ENCODE results near the gene ARID4B.
"Not testable (repeated sequence)": the region's sequence is repeated elsewhere in the genome, so short reads cannot be mapped to it uniquely, and the experiment has no call there.

The ARID4B gene

DNA sequence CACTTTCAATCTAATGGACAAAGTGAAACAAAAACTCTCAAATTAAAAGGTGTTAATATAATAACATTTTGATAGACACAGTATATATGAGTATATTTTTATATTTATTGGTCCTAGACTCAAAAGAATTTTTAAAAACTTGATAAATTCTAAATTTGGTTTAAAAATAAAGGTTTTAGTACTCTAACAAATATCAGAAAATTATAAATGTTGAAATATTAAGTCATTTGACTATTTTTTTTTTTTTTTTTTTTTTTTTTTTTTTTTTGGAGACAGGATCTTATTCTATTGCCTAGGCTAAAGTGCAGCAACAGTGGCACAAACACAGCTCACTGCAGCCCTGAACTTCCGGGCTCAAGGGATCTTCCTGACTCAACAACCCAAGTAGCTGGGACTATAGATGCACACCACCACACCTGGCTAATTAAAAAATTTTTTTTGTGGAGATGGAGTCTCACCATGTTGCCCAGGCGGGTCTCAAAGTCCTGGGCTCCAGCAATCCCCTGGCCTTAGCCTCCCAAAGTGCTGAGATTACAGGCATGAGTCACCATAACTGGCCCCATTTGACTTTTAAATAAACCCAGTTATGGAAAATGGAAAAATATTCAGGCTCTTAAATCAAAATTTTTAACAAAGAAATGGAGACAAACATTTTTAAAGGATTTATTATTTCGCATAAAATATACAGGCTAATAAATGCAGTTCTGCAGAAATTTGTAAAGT, 106.2 kb downstream of the ARID4B start:
- DNase-seq, result no peak

GRCh38 chr1:235215453-235215852, 112.5 kb downstream of the ARID4B start:
- DNase-seq, result no peak

DNA sequence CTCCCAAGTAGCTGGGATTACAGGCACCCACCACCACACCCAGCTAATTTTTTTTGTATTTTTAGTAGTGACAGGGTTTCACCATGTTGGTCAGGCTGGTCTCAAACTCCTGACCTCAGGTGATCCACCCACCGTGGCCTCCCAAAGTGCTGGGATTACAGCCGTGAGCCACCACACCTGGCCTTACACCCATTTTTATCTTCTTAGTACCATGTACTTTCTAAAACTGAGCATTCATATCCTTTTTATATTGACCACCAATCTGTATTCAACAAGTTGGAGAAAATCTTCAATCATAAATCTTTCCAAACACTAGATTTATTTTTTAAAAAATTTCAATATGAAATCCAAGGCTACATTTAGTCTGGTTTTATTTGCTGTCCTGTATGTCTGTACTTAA, 113.0 kb downstream of the ARID4B start:
- not testable (repeated sequence) for DNase-seq

DNA sequence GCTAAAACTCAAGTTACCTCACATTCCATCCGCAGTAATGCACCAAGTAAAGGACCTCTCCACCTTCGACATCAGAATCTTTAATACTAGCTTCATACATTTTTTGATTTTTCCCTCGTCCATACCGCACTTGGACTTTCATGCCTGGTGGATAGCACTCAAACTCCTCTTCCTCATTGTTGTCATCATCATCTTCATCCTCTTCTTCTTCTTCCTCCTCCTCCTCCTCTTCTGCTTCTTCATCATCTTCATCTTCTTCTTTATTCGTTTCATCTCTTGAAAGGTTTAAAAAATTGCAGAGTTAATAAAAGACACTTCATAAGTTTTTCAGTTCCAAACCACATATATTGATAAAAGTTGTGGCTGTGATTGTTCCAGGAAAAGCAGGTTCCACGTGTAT, 114.2 kb downstream of the ARID4B start:
- no peak for DNase-seq

GRCh38 chr1:235211517-235211916, 116.5 kb downstream of the ARID4B start:
- DNase-seq, result no peak

GRCh38 chr1:235207209-235207565, 120.8 kb downstream of the ARID4B start:
- DNase-seq, result no peak

DNA sequence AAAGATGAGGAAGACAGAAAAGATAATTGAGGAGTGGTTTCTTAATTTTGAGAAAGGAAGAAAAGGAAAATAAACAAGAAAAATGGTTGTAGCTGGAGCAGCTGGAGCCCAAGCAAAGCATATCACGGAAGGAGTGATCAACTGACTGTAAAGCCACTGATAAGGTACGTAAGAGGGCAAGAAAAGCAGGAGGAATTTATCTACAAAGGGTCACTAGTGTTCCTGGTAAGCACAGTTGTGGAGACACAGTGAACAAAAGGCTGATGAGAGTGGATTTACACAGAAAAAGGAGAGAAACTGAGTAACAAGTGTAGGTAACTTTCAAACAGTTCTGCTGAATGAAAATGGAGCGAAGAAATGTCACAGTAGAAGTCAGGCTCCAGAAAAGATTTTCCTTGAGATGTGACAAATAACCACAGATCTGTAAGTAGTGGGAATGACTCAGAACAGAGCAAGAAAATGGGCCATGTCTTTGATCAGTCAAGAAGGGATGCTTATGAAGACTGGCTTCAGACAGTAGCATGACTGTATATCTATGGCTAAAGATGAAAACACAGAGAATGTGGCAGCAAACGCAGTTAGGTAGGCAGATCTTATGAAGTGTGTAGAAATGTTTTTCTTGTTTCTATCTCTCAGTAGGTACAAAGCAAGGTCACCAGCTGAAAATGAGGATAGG, 121.3 kb downstream of the ARID4B start:
- no peak for DNase-seq

DNA sequence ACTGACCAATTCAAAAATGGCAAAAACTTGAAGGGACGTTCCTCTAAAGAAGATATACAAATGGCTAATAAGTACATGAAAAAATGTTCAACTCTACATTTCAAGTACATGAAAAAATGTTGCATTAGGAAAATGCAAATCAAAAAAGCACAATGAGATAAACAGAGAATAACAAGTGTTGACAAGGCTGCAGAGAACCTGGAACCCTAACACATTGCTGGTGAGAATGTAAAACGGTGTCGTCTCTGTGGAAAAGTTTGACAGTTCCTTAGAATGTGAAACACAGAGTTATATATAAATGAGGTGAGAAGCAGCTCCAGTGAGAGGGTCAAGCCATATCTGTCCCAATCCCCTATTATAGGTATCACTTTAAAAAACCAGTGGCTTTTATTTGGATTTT, 122.3 kb downstream of the ARID4B start:
- no peak for DNase-seq

- DNase-seq, result no peak
Observed at GRCh38 chr1:235203428-235203827, 124.6 kb downstream of the ARID4B start.

DNA sequence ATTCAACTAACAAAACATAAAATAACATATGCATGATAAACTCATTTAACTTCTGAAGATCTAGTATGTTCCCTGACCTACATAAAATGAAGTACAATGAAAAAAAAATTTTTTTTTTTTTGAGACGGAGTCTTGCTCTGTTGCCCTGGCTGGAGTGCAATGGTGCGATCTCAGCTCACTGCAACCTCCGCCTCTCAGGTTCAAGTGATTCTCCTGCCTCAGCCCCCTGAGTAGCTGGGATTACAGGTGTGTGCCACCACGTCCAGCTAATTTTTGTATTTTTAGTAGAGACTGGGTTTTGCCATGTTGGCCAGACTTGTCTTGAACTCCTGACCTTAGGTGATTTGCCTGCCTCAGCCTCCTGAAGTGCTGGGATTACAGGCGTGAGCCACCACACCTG, 125.5 kb downstream of the ARID4B start:
- DNase-seq, result not testable (repeated sequence)

DNA sequence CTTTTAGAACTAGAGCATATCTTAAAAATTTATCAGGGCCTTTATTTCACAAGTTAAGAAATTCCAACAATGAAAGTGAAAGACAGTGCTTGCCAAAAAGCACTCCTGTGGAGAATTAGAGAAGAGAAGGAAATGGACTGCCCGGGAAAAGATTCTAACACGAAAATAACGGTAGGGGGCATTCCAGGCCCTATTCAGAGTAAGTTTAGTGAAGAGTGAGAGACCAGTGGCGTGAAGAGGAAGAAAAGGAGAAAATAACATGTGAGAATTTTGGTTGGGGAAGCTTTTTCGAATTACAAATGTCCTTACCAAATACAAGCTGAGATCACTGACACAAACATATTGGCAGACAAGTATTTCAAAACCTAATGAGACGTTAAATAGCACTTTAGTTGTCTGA, 128.5 kb downstream of the ARID4B start:
- peak; percentile 43 for DNase-seq

DNA sequence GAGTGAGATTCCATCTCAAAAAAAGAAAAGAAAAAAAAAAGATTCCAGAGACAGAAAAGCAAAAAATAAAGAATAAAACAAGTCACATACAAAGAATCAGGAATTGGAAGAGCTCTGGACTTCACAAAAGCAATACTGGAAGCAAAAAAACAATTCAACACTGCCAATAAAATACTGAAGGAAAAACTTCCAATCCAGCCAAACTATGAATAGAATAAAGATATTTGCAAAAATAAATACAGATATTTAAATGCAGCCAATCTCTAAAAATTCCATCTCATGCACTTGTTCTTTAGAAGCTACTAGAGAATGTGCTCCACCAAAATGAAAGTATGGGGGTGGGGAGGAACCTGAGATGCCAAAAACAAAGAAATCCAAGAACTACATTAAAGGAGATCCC, 137.5 kb downstream of the ARID4B start:
- DNase-seq, result no peak

DNA sequence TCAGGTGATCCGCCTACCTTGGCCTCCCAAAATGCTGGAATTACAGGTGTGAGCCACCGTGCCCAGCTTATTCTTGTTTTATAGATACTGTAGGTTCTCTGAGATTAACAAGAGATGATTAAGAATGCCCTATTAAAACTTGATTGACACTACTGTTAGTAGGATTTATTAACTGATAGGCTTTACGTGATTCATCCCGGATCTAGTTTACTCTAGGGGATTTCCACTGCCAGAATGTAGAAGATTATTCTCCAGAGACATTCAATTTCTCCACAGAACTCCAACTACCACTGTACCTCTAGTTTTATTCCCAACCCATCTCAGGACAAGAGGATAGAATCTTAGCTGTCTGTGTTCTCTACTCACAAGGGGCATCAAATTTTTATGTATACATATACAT, 140.7 kb downstream of the ARID4B start:
- DNase-seq, result no peak

DNA sequence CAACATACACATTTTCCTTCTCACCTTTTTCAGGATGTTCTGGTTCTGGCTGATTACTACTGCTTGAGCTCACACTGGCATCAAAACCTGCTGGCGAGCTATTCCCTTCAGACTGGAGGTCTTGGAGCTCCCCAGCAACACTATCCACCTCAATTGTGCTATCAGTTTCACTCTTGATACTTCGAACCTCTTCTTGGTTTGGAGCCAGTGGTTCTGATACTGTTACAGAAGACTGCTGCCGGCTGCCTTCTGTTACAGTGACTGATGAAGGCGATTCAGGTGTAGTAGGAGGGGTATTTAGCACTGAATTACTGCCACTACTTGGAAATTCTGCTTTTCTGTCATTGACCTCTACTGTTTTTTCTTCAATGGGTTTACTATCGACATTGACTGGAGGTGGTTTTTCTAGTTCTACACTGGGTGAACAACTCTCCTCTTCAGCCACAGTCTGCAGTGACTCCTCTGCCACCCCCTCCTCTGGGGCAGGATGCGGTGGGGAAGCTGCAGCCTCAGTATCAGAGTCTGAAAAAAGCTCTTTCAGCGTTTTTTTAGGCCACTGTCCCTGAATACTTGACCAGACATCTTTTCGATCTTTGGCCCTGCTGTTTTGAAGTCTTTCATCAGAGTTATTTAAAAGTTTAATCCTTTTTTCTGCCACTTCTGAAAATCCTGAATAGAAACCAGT, 146.3 kb downstream of the ARID4B start:
- DNase-seq, result no peak

DNA sequence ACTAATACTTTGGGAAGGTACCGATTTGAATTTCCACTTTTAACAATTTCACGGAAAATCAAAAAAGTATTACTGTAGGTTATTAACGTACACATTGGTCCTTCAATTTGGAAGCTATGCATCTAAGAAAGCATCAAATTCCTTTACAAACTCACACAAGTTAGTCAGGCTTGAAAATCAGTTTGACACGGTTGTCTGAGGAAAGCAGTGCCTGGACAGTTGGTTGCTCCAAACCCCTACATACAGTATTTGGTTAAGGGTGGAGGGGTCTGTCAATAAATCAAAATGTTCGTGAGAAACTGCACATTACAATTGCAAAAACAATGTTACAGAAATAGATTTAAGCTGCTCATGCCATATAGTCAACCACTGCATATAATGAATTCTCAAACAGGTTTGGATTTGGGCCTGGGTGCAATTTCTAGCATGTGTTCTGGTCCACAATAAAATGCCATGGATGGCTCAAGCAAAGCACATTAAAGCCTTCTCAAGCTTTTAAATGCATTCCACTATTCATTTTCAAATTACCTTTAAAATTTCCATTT, 147.0 kb downstream of the ARID4B start:
- DNase-seq, result no peak

- DNase-seq, result no peak
Observed at GRCh38 chr1:235176486-235176885, 151.5 kb downstream of the ARID4B start.

GRCh38 chr1:235169986-235170385, 158.0 kb downstream of the ARID4B start:
- DNase-seq, result no peak

DNA sequence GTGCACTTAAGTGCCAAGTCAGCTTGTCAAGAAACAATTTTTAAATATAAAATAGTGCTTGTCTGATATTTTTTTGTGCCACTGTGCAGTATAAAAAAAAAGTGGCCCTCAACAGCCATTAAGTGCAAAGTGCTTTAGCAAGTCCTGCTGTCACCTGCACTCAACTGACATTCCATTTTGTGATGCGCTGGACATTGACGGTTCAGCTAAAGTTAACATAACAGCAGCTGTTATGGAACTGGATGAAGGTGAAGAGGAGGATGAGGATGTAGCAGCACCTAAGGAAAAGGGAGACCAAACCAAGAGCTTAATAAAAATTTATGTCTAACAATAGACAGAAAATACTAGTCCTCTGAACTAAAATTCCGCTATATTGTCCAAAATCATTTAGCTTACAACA, 159.6 kb downstream of the ARID4B start:
- no peak for DNase-seq

- no peak for DNase-seq
Observed at GRCh38 chr1:235161685-235162327, 166.2 kb downstream of the ARID4B start.

- DNase-seq, result peak; percentile 93
Observed at GRCh38 chr1:235160957-235161684, 166.9 kb downstream of the ARID4B start, which contains the start of gene RBM34. Gene RBM34 (minus strand): TSS chr1:235161250. CDS start chr1:235161226, 24 bp downstream.

DNA sequence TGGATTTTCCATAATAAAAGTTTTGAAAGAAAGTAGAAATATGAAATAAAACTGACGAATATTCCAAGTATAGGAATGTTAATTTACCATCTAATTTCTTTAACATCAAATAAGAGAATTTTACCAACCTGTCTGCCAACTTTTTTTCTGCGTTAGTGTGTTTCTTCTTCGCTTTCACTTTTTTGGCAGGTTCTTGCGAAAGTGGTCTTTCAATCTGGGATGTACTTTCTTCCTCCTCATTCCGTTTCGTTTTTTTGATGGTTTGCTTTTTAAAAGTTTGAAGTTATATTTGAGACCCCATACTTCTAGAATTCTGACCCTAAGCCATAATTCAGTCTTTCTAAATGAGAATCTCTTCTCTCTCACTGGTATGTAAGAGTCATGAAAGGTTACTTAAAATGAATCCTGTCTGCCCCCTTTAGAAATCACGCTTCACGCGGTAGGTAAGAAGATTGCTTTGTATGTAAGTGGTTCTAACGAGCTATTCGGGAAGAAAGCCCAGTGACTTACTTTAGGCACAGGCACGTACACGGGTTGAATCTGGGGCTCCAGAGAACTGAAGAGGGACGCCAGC, 167.5 kb downstream of the ARID4B start:
- peak; percentile 56 for DNase-seq

DNA sequence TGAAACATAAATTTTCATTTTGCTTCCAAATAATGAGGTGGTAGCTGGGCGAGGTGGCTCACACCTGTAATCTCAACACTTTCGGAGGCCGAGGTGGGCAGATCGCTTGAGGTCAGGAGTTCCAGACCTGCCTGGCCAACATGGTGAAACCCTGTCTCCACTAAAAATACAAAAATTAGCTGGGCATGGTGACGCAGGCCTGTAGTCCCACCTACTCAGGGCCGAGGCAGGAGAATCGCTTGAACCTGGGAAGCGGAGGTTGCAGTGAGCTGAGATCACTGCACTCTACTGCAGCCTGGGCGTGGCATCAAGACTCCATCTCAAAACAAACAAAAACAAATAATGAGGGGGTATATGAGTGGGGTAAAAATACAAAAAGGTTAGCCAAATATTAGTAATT, 168.0 kb downstream of the ARID4B start:
- DNase-seq, result peak; percentile 3

Data from inflammatory macrophage treated with lipopolysaccharide for 4 hours (primary cell).